CD1c-positive myeloid dendritic cell (primary cell): ENCODE data around the gene CIBAR2.

ENCODE experiments used
- DNase-seq: peaks from one replicate; pipeline ENCODE4 v3.0.0-alpha.2; 2016; ENCODE audit errors: extremely low spot score

The CIBAR2 gene

GRCh38 chr16:85144026-85144915 lies 32.0 kb upstream of the CIBAR2 start:
- no peak for DNase-seq

- DNase-seq: no peak
Measured at GRCh38 chr16:85142771-85143211, 30.5 kb upstream of the CIBAR2 start.

- no peak for DNase-seq
Measured at GRCh38 chr16:85142129-85142513, 29.8 kb upstream of the CIBAR2 start.

- DNase-seq: no peak
Measured at GRCh38 chr16:85141491-85142128, 29.3 kb upstream of the CIBAR2 start.

GRCh38 chr16:85140455-85141012 lies 28.3 kb upstream of the CIBAR2 start:
- DNase-seq: no peak

GRCh38 chr16:85139881-85140339 lies 27.6 kb upstream of the CIBAR2 start:
- DNase-seq: no peak

- DNase-seq: no peak
Measured at GRCh38 chr16:85138825-85139627, 26.8 kb upstream of the CIBAR2 start.

GRCh38 chr16:85138073-85138824 lies 26.0 kb upstream of the CIBAR2 start:
- no peak for DNase-seq

GRCh38 chr16:85137323-85138072 lies 25.2 kb upstream of the CIBAR2 start:
- peak; percentile 78 for DNase-seq

- DNase-seq: peak; percentile 80
Measured at GRCh38 chr16:85136702-85137322, 24.5 kb upstream of the CIBAR2 start.

GRCh38 chr16:85136213-85136701 lies 24.0 kb upstream of the CIBAR2 start:
- DNase-seq: peak; percentile 91

- DNase-seq: no peak
Measured at GRCh38 chr16:85134789-85135142, 22.5 kb upstream of the CIBAR2 start.

- DNase-seq: no peak
Measured at GRCh38 chr16:85134076-85134788, 22.0 kb upstream of the CIBAR2 start.

GRCh38 chr16:85133290-85133599 lies 21.0 kb upstream of the CIBAR2 start:
- DNase-seq: no peak

GRCh38 chr16:85132456-85133289 lies 20.4 kb upstream of the CIBAR2 start:
- no peak for DNase-seq

GRCh38 chr16:85130705-85131028 lies 18.4 kb upstream of the CIBAR2 start:
- DNase-seq: no peak

GRCh38 chr16:85129876-85130704 lies 17.8 kb upstream of the CIBAR2 start:
- no peak for DNase-seq
